ENCODE results near the gene SLC29A1.

Gene SLC29A1

DNA sequence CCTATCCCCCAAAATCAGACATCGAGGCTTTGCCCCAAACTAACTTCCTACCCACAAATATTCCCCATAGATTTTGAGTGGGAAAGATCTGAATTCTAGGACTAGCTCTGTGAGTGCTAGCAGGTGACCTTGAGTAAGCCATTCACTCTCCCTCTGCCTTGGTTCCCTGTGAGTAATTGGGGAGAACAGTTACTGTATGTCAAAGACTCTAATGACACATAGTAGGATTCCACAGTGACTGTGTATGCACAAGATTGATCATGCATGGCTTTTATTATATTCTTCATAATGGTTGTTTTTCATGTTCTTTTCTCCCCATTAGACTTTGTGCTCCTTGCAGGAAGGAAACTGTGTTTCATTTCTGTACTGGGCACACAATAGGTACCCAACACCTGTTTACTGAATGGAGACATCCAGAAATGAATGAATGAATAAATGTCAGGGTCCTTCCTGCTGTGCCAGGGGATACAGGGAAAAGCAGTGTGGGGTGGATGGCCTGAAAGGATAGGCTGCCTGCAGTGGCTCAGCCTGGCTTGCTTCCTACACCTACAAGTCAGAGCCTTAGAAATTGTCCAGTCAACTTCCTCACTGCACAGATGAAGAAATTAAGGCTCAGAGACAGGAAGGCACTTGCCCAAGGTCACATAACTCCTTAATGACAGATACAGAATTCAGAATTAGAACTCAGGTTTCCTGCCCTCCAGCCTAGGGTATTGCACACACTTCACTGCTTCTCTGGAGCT, 46.0 kb downstream of the SLC29A1 start:
- peak; percentile 58 to 77 for DNase-seq

DNA sequence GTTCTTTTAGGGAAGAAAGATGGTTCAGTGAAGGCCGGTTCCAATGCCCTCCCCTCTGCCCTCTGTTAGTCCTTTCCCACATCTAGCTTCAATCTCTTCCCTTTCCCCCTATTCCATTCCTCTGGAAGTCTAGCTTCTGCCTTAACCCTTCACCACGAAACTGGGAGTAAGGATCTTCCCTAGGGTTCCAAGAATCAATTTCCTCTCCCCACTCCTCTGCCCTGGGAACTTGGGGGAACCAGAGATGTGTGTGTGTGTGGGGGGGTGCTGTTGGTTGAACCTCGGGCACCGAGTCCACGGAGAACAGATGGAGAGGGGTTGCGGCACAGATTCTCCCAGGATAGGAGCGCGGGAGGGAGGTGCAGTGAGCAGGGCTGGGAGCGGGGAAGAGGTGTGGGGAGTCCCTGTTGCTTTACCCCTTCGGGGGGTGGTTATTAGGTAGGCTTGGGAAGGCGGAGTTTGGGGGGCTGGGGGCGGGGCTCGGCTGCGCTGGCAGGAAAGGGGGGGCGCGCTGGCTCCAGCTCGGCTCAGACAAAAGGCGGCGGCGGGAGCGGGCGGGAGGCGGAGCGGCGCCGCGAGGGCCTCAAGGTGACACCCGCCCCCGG, 46.6 kb downstream of the SLC29A1 start, which contains the start of gene TMEM151B:
TMEM151B (plus strand) TSS at position 530 of the 605 bp plus-strand sequence. CDS start 293 bp downstream, outside the sequence.
- no peak for DNase-seq

DNA sequence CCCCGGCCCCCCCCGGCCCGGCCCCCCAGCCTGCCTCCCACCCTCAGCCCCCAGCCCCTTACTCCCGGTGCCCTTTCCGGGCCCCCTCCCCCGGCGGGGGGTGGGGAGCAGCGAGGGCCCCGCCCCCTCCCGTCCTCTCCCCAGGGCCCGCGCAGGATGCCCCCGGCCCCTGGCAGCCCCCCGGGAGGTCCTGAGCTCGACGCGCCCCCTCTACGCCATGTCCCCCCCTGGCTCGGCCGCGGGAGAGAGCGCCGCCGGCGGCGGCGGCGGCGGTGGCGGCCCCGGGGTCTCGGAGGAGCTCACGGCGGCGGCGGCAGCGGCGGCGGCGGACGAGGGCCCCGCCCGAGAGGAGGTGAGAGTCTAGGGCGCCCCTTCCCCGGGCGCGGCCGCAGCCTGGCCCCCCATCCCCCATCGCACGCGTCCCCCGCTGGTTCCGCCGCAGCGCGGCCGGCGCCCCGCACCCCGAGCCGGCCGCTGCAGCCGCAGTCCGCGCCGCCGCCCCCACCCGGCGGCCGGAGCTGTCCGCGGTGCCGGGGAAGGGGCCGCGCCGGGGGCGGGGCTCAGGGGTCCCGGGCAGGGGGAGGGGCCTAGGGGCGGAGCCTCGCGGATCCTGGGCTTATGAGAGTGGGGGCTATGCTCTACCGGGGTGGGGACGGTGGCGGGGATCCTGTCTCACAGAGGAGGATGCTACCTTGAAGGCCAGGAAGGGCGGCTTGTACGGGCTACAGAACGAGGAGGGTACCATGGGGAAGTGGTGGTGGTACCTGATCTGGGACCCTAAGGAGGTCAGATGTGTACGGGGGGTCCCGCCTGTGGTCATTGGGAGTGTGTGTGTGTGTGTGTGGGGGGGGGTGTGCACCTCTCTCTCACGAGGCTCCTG, 47.4 kb downstream of the SLC29A1 start:
- no peak for DNase-seq

DNA sequence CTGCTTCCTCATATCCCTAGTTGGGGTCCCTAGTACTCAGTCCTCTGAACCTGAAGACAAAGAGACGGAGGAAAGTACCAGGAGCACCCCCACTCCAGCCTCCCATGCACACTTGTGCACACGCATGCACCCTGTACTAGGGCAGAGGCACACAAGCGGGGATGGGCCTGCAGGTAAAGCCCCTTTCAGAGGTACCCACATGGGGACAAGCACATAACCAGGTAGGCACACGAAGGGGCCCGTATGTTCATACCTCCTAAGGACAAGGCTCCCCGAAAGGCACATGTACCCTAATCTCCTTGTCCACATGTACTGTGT, 48.0 kb downstream of the SLC29A1 start:
- no peak for DNase-seq

DNA sequence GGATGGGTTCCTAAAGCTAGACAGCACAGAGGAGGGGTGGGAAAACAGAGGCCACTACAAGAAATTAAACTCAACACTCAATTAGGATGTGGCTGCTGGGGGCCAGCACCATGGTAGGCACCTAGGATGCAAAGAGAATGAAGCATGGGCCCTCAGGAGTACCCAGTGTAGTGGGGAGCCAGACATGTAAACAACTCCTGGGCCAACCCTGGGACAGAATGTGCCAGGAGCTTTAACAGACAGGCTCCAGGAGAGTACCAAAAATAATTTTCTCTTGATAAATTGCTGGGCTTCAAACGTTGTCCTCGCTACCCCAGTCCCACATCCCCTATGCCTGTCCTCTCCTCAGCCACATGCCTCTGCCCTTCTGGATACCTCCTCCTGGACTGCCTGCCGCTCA, 48.5 kb downstream of the SLC29A1 start:
- DNase-seq: no peak

DNA sequence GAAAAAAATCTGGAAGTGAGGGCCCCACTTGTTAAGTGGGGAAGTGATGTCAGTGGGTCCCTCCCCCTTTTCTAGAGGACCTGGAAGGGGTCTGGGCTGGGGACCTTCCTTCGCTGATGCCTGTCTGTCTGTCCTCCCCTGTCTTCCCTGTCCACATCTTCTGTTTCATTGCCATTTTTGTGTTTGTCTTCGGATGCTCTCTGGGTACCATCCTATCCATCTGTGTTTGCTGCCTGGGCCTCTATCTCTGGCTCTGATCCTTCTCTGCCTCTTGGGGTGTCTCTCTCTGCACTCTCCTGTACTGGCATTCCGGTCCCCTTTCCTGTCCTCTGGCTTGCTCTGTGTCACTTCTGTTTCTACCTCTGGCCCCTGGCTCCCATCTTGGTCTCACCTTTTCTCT, 49.1 kb downstream of the SLC29A1 start:
- no peak for DNase-seq

DNA sequence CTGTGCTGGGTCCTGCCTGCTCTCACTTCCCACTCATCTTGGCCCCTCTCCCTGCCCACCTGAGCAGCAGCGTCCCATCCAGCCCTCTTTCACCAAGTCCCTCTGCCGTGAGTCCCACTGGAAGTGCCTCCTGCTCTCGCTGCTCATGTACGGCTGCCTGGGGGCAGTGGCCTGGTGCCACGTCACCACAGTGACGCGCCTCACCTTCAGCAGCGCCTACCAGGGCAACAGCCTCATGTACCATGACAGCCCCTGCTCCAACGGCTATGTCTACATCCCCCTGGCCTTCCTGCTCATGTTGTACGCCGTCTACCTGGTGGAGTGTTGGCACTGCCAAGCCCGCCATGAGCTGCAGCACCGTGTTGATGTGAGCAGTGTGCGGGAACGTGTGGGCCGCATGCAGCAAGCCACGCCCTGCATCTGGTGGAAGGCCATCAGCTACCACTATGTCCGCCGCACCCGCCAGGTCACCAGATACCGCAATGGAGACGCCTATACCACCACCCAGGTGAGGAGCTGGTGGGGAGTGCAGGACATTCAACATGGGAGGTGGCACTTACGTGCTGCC, 49.7 kb downstream of the SLC29A1 start:
- no peak for DNase-seq

DNA sequence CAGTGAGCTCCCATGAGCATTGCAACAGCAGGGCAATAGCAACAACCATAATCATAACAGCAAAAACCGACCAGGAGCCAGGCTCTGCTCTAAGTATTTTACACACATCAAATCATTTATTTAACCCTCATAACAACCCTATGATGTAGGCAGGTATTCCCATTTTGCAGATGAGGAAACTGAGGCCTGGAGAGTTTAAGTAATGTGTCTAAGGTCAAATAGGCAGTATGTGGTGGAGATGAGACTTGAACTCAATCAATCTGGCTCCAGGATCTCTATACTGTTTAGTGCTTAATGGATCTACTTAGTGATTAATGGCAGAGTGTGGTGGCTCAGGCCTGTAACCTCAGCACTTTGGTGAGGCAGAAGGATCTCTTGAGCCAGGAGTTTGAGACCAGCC, 50.2 kb downstream of the SLC29A1 start:
- DNase-seq: no peak

DNA sequence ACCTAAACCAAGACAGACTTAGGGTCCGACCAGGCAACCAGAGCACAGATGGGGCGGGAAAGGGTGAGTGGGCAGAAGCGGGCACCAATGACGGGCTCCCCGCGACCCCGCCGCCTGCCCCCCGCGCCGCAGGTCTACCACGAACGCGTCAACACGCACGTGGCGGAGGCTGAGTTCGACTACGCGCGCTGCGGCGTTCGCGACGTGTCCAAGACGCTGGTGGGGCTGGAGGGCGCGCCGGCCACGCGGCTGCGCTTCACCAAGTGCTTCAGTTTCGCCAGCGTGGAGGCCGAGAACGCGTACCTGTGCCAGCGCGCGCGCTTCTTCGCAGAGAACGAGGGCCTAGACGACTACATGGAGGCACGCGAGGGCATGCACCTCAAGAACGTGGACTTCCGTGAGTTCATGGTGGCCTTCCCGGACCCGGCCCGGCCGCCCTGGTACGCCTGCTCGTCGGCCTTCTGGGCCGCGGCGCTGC, 51.9 kb downstream of the SLC29A1 start:
- no peak for DNase-seq

DNA sequence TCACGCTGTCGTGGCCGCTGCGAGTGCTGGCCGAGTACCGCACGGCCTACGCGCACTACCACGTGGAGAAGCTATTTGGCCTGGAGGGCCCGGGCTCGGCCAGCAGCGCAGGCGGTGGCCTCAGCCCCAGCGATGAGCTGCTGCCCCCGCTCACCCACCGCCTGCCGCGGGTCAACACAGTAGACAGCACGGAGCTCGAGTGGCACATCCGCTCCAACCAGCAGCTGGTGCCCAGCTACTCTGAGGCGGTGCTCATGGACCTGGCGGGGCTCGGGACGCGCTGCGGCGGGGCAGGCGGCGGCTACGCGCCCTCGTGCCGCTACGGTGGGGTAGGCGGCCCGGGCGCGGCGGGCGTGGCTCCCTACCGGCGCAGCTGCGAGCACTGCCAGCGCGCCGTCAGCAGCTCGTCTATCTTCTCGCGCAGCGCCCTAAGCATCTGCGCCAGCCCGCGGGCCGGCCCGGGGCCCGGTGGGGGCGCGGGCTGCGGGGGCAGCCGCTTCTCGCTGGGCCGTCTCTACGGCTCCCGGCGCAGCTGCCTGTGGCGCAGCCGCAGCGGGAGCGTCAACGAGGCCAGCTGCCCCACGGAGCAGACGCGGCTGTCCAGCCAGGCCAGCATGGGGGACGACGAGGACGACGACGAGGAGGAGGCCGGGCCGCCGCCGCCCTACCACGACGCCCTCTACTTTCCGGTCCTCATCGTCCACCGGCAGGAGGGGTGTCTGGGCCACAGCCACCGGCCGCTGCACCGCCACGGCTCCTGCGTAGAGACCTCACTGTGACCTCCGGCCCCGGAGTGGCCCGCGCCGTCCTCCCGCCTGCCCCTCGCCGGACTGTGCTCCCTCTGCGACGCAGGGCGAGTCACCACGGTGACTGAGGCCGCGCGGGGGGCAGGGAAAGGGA, 52.6 kb downstream of the SLC29A1 start:
- peak in 1 of 2 donors; percentile 21 for DNase-seq

DNA sequence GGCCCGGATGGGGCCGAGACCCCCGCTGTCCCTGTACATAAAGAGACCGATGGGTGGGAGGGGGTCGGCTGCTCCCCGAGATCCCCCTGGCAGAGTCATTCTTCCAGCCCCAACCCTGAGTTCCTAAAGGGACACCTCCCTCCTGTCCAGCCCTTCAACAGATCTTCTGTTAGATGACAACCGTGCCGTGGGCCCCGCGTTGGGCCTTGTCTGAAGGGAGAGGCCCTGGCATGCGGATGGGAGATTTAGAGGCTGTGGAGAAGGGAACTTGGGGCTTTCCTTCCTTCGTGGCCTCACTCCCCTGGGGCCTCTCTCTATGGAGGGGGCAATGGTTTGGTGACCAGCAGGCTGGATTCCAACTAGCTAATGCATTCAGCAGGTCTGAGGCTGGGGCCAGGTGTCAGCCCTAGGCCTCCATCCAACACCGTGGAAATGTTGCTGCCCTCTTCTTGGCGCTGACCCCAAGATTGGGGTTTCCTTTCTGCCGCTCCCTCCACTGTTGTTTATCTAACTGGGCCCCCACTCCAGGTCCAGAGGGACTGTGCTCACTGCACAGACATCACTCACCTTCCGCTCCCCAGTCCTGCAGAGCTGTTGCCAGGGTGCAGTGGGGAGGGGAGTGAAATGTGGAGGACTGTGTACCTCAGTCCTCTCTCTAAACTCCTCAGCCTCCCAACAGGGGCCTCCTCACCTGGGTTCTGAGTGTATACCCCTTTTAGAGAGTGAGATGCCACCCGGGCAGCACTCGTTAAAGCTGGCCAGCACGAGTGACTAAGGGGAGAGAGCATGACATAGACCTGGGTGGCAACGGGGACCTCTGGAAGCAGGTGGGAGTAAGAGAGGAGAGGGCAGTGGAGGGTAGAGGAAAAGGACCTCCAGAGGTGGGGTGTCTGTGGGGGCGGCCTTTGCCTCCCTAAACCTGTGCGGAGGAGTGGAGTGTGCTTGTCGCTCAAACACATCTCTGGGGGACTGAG, 53.6 kb downstream of the SLC29A1 start:
- no peak for DNase-seq

DNA sequence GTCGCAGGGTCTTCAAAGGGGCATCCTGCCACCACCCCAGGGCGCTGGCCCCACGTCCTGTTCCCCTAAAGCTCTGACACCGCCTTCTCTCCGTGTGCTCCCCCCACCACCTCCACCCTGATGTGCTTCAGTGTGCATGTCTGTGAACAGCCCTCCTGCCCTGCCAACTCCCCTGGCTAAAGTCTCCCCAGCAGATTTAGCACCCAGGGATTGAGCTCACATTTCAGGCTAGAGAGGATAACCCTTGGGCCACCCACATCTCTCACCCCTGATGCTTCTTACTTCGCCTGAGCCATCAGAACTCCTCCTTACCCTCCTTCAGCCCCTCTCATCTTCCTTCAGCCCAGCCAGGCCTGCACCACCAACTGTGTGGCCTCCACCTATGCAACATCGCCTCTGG, 54.4 kb downstream of the SLC29A1 start:
- DNase-seq: no peak

DNA sequence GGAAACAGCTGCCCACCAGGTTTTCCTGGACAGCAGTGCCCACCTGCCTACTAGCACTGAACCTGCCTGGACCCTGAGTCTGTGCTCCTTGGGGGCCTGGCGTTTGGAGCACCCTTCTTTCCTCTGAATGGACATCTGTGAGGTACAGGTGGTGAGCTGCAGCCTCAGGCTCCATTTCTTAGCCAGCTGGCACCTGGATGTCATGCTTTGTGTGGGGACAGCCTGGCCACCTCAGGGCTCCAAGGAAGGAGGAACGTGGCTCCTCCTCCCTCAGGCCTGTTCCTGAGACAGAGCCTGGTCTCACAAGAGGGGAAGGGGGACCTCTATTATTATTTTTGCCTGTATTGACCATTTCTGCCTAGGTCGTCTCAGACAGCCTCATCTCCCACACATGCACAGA, 54.9 kb downstream of the SLC29A1 start:
- no peak for DNase-seq

DNA sequence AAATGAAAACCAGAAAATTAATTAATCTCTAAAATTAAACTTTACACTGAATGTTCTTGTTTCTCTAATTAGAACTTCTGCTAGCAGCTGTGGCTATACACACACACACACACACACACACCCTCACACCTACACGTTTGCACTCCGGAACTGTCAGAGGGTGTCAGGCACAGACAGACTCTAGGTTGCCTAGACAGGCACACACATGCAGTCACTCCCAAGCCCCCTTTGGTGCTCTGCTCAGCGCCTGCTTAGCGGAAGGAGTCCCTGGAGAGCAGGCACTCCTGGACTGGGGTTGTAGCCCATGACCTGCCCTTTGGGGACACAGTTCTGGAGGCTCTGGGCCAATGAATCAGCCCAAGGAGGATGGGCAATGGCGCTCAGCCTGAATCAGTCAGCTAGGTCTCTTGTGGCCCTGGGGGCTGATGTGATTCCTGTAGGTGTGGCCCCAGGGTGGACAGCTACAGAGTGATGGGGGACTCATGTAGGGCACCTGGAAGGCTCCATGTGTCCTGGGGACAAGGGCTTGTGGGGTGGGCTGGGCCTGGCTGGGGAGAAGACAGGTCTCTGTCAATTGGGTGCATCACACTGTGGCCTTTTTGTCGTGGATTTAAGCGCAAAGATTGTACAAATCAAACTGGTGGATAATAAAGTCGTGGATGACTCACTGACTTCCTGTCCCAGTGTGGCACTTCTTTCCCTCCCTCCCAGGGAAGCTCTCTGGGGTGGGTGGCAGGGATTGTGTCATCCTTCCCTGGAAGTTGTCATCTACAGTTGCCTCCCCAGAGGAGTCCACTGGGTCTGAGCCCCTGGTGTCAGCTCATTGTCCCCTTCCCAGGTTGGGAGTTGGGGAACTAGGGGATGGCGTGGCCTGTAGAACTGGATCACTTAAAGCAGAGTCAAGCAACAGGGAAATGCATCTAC, 55.6 kb downstream of the SLC29A1 start:
- peak; percentile 42 to 49 for DNase-seq

Measured in inflammatory macrophage (primary cell).